Panc1 (cell line): ENCODE measurements around the gene MEX3D. TPM values are rescaled to one million over a fixed set of nuclear protein-coding genes. Genes with fewer than 3 reads are reported as not detected.
"Not testable (repeated sequence)": the region's sequence is repeated elsewhere in the genome, so short reads cannot be mapped to it uniquely, and the experiment has no call there.

ENCODE experiments used
- ATAC-seq: fragments of 200-7000 bp; cut with Tn5 transposase; 2 replicates; pipeline ENCODE4 v1.9.1; 2020; ENCODE audit warnings: mild to moderate bottlenecking, moderate library complexity
- BruUV-seq: library from RNA; stranded (reverse); fragments of 400-500 nt; replicated peaks from 2 replicates; lab custom pipeline; 2021; lab: Mats Ljungman, UMichigan
- CTCF ChIA-PET: fragments of 300-600 bp; sonication (Branson Sonifier 250); formaldehyde crosslinking; loops from one replicate; lab custom pipeline; 2022; ENCODE audit warnings: antibody characterized with exemption; lab: Charles Lee
- POLR2A ChIA-PET: fragments of 300-600 bp; sonication (Branson Sonifier 250); formaldehyde crosslinking; loops from one replicate; lab custom pipeline; 2022; ENCODE audit warnings: antibody characterized with exemption; lab: Charles Lee
- DNase-seq: peaks from one replicate; pipeline ENCODE4 v3.0.0-alpha.2; 2010; ENCODE audit warnings: low read depth, low spot score
- H3K27ac ChIP-seq: 2 replicates; pipeline ENCODE4 v1.5.1; 2011; ENCODE audit warnings: mild to moderate bottlenecking, low read length, inconsistent platforms
- H3K27me3 ChIP-seq: fragments of 200-500 bp; sonication (Bioruptor generic); 2 replicates; pipeline ENCODE4 v1.6.0; 2014; ENCODE audit warnings: low read length, inconsistent platforms; ENCODE audit not compliant: control insufficient read depth, insufficient read depth
- H3K36me3 ChIP-seq: fragments of 200-500 bp; sonication (Bioruptor generic); 2 replicates; pipeline ENCODE4 v1.5.1; 2014; ENCODE audit warnings: inconsistent platforms, mild to moderate bottlenecking, low read length, moderate library complexity; ENCODE audit not compliant: control insufficient read depth, insufficient read depth
- H3K4me1 ChIP-seq: 2 replicates; pipeline ENCODE4 v1.5.1; 2011; ENCODE audit warnings: inconsistent platforms, mild to moderate bottlenecking, low read length, moderate library complexity; ENCODE audit not compliant: control insufficient read depth, insufficient read depth
- H3K4me3 ChIP-seq, 2 experiments: 2 replicates each; pipeline ENCODE4 v1.5.1; 2011 to 2012; ENCODE audit warnings: low read depth in 2 of 2, low read length in 2 of 2, mild to moderate bottlenecking in 2 of 2, inconsistent platforms in 1 of 2, moderate library complexity in 1 of 2
- H3K9me3 ChIP-seq: fragments of 200-500 bp; sonication (Bioruptor generic); 2 replicates; pipeline ENCODE4 v1.5.1; 2014; ENCODE audit warnings: low read depth, mild to moderate bottlenecking, inconsistent platforms, low read length, moderate library complexity; ENCODE audit not compliant: control insufficient read depth, insufficient read depth
- POLR2AphosphoS5 ChIP-seq: IDR thresholded peaks from 2 replicates; pipeline ENCODE4 v1.6.1; 2012; ENCODE audit warnings: mild to moderate bottlenecking, low read depth, low read length, moderate library complexity
- SIN3A ChIP-seq: IDR thresholded peaks from 2 replicates; pipeline ENCODE4 v1.6.1; 2012; ENCODE audit warnings: low read depth, mild to moderate bottlenecking, low read length, moderate library complexity, borderline replicate concordance; ENCODE audit not compliant: insufficient read depth
- TCF7L2 ChIP-seq: IDR thresholded peaks from 2 replicates; pipeline ENCODE4 v1.6.1; 2011; ENCODE audit warnings: mild to moderate bottlenecking, low read depth, low read length, inconsistent platforms
- in situ Hi-C: cut with HindIII; loops from 2 replicates; pipeline ENCODE4 v1.10.0; 2016; ENCODE audit warnings: low sequenced_read_pairs, low pct_unique_long_range_greater_than_20kb
- intact Hi-C: fragments of 100-400 bp; cut with micrococcal nuclease; formaldehyde crosslinking; loops from one replicate; pipeline ENCODE4 v1.10.0; 2022; ENCODE audit not compliant: unreplicated experiment
- total RNA-seq: library from RNA; stranded (reverse); gene quantifications from one replicate; pipeline ENCODE4 v1.2.1, GENCODE V29; 2021; ENCODE audit not compliant: unreplicated experiment
- TF ChIP-seq, protein P1 (sequence below): fragments of 450-650 bp; IDR thresholded peaks from 2 replicates; pipeline ENCODE4 v1.5.1; 2017; ENCODE audit warnings: mild to moderate bottlenecking
- TF ChIP-seq, protein P2 (sequence below), 2 experiments: IDR thresholded peaks; 2 replicates each; pipeline ENCODE4 v1.6.1; 2011 to 2012; ENCODE audit warnings: low read depth in 2 of 2, control low read depth in 1 of 2, low read length in 1 of 2, mild to moderate bottlenecking in 1 of 2, moderate library complexity in 1 of 2; ENCODE audit not compliant: insufficient read depth in 1 of 2

MEX3D gene
- total RNA-seq, 1 experiment from 2014 or later: 73.7 TPM

DNA sequence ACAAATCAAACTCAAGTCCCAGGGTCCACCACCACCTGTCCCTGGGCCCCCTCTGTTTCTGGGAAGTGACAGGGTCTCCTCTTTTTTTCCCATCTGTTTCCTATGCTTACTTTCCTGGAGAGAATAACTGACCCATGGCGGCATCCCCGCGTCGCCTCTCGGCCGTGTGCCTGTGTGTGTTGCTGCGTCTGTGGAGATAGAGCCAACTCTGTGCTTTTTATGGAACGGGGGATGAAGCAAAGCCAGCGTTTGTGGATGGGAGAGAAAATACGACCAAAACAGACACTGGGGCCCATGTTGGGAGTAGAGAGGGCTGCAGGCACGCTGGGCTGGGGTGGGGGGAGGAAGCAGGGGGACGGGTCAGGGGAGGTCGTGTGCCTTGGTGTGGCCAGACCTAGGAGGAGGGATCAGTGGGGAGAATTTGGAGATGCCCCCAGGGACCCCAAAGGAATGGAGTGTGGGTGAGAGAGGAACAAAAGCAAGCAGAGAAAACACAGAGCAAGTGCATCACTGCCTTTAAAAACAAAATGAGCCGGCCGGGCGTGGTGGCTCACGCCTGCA lies 27.7 kb downstream of the MEX3D start:
- H3K27me3 ChIP-seq: no peaks in the 10 kb centered on the region
- no peaks in the 10 kb centered on the region for H3K4me1 ChIP-seq
- no TSS peak for BruUV-seq
- H3K4me3 ChIP-seq: no peak overlapping the region
- H3K9me3 ChIP-seq: no peaks in the 10 kb centered on the region
- intact Hi-C loops (no loop called here), in situ Hi-C loops (no loop called here)
- DNase-seq: no peak
- no peak overlapping the region for H3K27ac ChIP-seq
- no peak for ATAC-seq
- TF ChIP-seq POLR2AphosphoS5: no peak
- TF ChIP-seq, protein P1, sequence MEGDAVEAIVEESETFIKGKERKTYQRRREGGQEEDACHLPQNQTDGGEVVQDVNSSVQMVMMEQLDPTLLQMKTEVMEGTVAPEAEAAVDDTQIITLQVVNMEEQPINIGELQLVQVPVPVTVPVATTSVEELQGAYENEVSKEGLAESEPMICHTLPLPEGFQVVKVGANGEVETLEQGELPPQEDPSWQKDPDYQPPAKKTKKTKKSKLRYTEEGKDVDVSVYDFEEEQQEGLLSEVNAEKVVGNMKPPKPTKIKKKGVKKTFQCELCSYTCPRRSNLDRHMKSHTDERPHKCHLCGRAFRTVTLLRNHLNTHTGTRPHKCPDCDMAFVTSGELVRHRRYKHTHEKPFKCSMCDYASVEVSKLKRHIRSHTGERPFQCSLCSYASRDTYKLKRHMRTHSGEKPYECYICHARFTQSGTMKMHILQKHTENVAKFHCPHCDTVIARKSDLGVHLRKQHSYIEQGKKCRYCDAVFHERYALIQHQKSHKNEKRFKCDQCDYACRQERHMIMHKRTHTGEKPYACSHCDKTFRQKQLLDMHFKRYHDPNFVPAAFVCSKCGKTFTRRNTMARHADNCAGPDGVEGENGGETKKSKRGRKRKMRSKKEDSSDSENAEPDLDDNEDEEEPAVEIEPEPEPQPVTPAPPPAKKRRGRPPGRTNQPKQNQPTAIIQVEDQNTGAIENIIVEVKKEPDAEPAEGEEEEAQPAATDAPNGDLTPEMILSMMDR: no peak
- TF ChIP-seq, protein P2, sequence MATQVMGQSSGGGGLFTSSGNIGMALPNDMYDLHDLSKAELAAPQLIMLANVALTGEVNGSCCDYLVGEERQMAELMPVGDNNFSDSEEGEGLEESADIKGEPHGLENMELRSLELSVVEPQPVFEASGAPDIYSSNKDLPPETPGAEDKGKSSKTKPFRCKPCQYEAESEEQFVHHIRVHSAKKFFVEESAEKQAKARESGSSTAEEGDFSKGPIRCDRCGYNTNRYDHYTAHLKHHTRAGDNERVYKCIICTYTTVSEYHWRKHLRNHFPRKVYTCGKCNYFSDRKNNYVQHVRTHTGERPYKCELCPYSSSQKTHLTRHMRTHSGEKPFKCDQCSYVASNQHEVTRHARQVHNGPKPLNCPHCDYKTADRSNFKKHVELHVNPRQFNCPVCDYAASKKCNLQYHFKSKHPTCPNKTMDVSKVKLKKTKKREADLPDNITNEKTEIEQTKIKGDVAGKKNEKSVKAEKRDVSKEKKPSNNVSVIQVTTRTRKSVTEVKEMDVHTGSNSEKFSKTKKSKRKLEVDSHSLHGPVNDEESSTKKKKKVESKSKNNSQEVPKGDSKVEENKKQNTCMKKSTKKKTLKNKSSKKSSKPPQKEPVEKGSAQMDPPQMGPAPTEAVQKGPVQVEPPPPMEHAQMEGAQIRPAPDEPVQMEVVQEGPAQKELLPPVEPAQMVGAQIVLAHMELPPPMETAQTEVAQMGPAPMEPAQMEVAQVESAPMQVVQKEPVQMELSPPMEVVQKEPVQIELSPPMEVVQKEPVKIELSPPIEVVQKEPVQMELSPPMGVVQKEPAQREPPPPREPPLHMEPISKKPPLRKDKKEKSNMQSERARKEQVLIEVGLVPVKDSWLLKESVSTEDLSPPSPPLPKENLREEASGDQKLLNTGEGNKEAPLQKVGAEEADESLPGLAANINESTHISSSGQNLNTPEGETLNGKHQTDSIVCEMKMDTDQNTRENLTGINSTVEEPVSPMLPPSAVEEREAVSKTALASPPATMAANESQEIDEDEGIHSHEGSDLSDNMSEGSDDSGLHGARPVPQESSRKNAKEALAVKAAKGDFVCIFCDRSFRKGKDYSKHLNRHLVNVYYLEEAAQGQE (IDR thresholded peaks at IDR 0.05; ENCODE audit: insufficient read depth in 1 of 2, low read depth in 2 of 2, low read length in 1 of 2): no peak
- no peak for TF ChIP-seq TCF7L2
- TF ChIP-seq SIN3A: no peak
- ChIA-PET CTCF (no interaction called here), POLR2A (no interaction called here)
- no peaks in the 10 kb centered on the region for H3K36me3 ChIP-seq

DNA sequence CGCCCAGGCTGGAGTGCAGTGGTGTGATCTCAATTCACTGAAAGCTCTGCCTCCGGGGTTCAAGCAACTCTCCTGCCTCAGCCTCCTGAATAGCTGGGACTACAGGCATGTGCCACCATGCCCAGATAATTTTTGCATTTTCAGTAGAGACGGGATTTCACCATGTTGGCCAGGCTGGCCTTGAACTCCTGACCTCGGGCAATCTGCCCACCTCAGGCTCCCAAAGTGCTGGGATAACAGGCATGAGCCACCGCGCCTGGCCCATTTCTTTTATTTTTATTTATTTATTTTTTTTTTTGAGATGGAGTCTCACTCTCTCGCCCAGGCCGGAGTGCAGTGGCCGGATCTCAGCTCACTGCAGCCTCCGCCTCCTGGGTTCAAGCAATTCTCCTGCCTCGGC lies 28.4 kb downstream of the MEX3D start:
- BruUV-seq, ATAC-seq, in situ Hi-C loops, H3K36me3 ChIP-seq, H3K27ac ChIP-seq, H3K27me3 ChIP-seq, DNase-seq, H3K4me3 ChIP-seq, CTCF ChIA-PET, H3K4me1 ChIP-seq, intact Hi-C loops, H3K9me3 ChIP-seq: not testable (repeated sequence)
- POLR2A ChIA-PET: interaction anchor here (0.7 kb wide), 1 partner anchor 64 kb away, joined by 4 read pairs; no protein-coding TSS in a partner anchor

DNA sequence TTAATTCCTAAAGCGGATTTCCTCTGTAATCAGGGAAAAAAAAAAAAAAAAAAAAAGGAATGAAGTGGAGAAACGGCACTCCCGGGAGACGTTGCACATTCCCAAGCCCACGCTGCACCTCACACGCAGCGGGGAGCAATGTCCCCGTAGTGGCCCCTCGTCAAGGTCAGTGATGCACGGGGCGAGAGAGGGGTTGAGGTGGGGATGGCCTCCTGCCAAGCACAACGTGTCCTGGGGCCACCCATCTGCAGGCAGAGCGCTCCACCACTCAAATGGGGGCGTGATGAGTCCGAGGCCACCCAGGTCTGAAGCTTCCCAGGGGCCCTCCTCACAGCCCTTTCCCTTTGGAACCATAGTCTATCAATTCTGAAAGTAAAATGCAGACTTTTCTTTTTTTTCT lies 29.1 kb downstream of the MEX3D start:
- DNase-seq (no peak), ATAC-seq (no peak)
- H3K9me3 ChIP-seq: no peaks in the 10 kb centered on the region
- no peaks in the 10 kb centered on the region for H3K36me3 ChIP-seq
- no peaks in the 10 kb centered on the region for H3K4me1 ChIP-seq
- in situ Hi-C loops: no loop called here
- H3K27ac ChIP-seq: no peak overlapping the region
- no peak for TF ChIP-seq TCF7L2
- TF ChIP-seq, protein P2 (IDR thresholded peaks at IDR 0.05; ENCODE audit: insufficient read depth in 1 of 2, low read depth in 2 of 2, low read length in 1 of 2): no peak
- TF ChIP-seq SIN3A: no peak
- TF ChIP-seq, protein P1: no peak
- TF ChIP-seq POLR2AphosphoS5: no peak
- H3K4me3 ChIP-seq: no peak overlapping the region
- intact Hi-C loops: no loop called here
- CTCF ChIA-PET: no interaction called here
- POLR2A ChIA-PET: no interaction called here
- BruUV-seq: no TSS peak
- H3K27me3 ChIP-seq: no peaks in the 10 kb centered on the region
